ENCODE measurements around the gene IL4R.
A peak's percentile ranks its signal among the peaks of the same experiment; 100 is the strongest.

Gene IL4R

GRCh38 chr16:27374221-27374803 lies 60.5 kb downstream of the IL4R start:
- Histone ChIP-seq H3K9ac (ENCODE audit: low read depth, low read length, poor library complexity) (no peak overlapping the region), H2BK120ac (ENCODE audit: low read depth, low read length) (no peak overlapping the region), H4K8ac (ENCODE audit: low read depth, low read length) (no peak overlapping the region), H3K79me1 (ENCODE audit: low read depth, low read length) (no peaks in the 10 kb centered on the region), H2AFZ (ENCODE audit: low read length) (peak overlapping the region; percentile 84), H4K91ac (ENCODE audit: low read depth, low read length, poor library complexity) (no peak overlapping the region), H3K27ac (replicated peaks; ENCODE audit: low read length) (no peak overlapping the region), H3K4me2 (ENCODE audit: insufficient read depth, low read length, poor library complexity, severe bottlenecking) (no peak overlapping the region), H3K36me3 (replicated peaks in 1 of 2; ENCODE audit: control insufficient read depth in 2 of 2, insufficient read depth in 2 of 2, low read length in 2 of 2) (no peaks in the 10 kb centered on the region), H2BK12ac (ENCODE audit: low read length) (no peak overlapping the region), H3K14ac (ENCODE audit: low read length) (no peak overlapping the region), H3K4ac (ENCODE audit: low read length) (no peak overlapping the region), H3K27me3 (ENCODE audit: control insufficient read depth in 3 of 3, insufficient read depth in 3 of 3, low read depth in 1 of 3, low read length in 3 of 3) (no peaks in the 10 kb centered on the region), H3K4me3 (ENCODE audit: low read length in 2 of 2) (no peak overlapping the region), H2BK15ac (ENCODE audit: low read length) (no peak overlapping the region), H3K23ac (ENCODE audit: low read depth, low read length, poor library complexity) (no peak overlapping the region), H3K4me1 (ENCODE audit: control insufficient read depth in 2 of 2, insufficient read depth in 1 of 2, low read depth in 1 of 2, low read length in 2 of 2) (peaks cover 0 to 1% of the 10 kb centered on the region in 2 donors), H3K18ac (ENCODE audit: low read length) (no peak overlapping the region), H2BK5ac (ENCODE audit: low read length) (no peak overlapping the region), H2AK5ac (ENCODE audit: low read depth, low read length) (no peak overlapping the region), H3K9me3 (replicated peaks in 1 of 2; ENCODE audit: control insufficient read depth in 2 of 2, insufficient read depth in 1 of 2, low read depth in 1 of 2, low read length in 2 of 2) (no peaks in the 10 kb centered on the region)
- no CpG with 5 or more reads among the region's 8 CpGs for WGBS, 2 donors (ENCODE audit: extremely low coverage in 2 of 2, insufficient read length in 2 of 2, insufficient replicate concordance in 1 of 2)
- no peak for DNase-seq (ENCODE audit: low spot score)

GRCh38 chr16:27374804-27375425 lies 61.1 kb downstream of the IL4R start:
- H3K9me3 ChIP-seq (replicated peaks in 1 of 2; ENCODE audit: control insufficient read depth in 2 of 2, insufficient read depth in 1 of 2, low read depth in 1 of 2, low read length in 2 of 2): peaks cover 0 to under 1% of the 10 kb centered on the region in 2 donors
- no peak overlapping the region for H3K4ac ChIP-seq (ENCODE audit: low read length)
- H3K4me2 ChIP-seq (ENCODE audit: insufficient read depth, low read length, poor library complexity, severe bottlenecking): no peak overlapping the region
- no peak overlapping the region for H2BK15ac ChIP-seq (ENCODE audit: low read length)
- DNase-seq (ENCODE audit: low spot score): peak; percentile 68
- no CpG with 5 or more reads among the region's 9 CpGs for WGBS, 2 donors (ENCODE audit: extremely low coverage in 2 of 2, insufficient read length in 2 of 2, insufficient replicate concordance in 1 of 2)
- H3K18ac ChIP-seq (ENCODE audit: low read length): peak overlapping the region; percentile 28
- no peak overlapping the region for H2BK12ac ChIP-seq (ENCODE audit: low read length)
- no peak overlapping the region for H3K27ac ChIP-seq (replicated peaks; ENCODE audit: low read length)
- H4K8ac ChIP-seq (ENCODE audit: low read depth, low read length): no peak overlapping the region
- H3K14ac ChIP-seq (ENCODE audit: low read length): no peak overlapping the region
- H4K91ac ChIP-seq (ENCODE audit: low read depth, low read length, poor library complexity): no peak overlapping the region
- peaks cover 0 to 1% of the 10 kb centered on the region in 2 donors for H3K4me1 ChIP-seq (ENCODE audit: control insufficient read depth in 2 of 2, insufficient read depth in 1 of 2, low read depth in 1 of 2, low read length in 2 of 2)
- no peak overlapping the region for H3K9ac ChIP-seq (ENCODE audit: low read depth, low read length, poor library complexity)
- H3K79me1 ChIP-seq (ENCODE audit: low read depth, low read length): no peaks in the 10 kb centered on the region
- H3K36me3 ChIP-seq (replicated peaks in 1 of 2; ENCODE audit: control insufficient read depth in 2 of 2, insufficient read depth in 2 of 2, low read length in 2 of 2): no peaks in the 10 kb centered on the region
- H3K4me3 ChIP-seq (ENCODE audit: low read length in 2 of 2): no peak overlapping the region
- H3K23ac ChIP-seq (ENCODE audit: low read depth, low read length, poor library complexity): no peak overlapping the region
- H3K27me3 ChIP-seq (ENCODE audit: control insufficient read depth in 3 of 3, insufficient read depth in 3 of 3, low read depth in 1 of 3, low read length in 3 of 3): no peaks in the 10 kb centered on the region
- H2AFZ ChIP-seq (ENCODE audit: low read length): peak overlapping the region; percentile 84
- no peak overlapping the region for H2BK5ac ChIP-seq (ENCODE audit: low read length)
- no peak overlapping the region for H2BK120ac ChIP-seq (ENCODE audit: low read depth, low read length)
- H2AK5ac ChIP-seq (ENCODE audit: low read depth, low read length): no peak overlapping the region

GRCh38 chr16:27377666-27378485 lies 64.1 kb downstream of the IL4R start:
- H3K4me2 ChIP-seq (ENCODE audit: insufficient read depth, low read length, poor library complexity, severe bottlenecking): no peak overlapping the region
- no peak overlapping the region for H3K4me3 ChIP-seq (ENCODE audit: low read length in 2 of 2)
- no peak overlapping the region for H4K8ac ChIP-seq (ENCODE audit: low read depth, low read length)
- no peaks in the 10 kb centered on the region for H3K79me1 ChIP-seq (ENCODE audit: low read depth, low read length)
- no peaks in the 10 kb centered on the region for H3K36me3 ChIP-seq (replicated peaks in 1 of 2; ENCODE audit: control insufficient read depth in 2 of 2, insufficient read depth in 2 of 2, low read length in 2 of 2)
- H3K23ac ChIP-seq (ENCODE audit: low read depth, low read length, poor library complexity): no peak overlapping the region
- H2BK12ac ChIP-seq (ENCODE audit: low read length): no peak overlapping the region
- H3K9ac ChIP-seq (ENCODE audit: low read depth, low read length, poor library complexity): no peak overlapping the region
- H2BK5ac ChIP-seq (ENCODE audit: low read length): no peak overlapping the region
- no CpG with 5 or more reads among the region's 4 CpGs for WGBS, 2 donors (ENCODE audit: extremely low coverage in 2 of 2, insufficient read length in 2 of 2, insufficient replicate concordance in 1 of 2)
- no peak overlapping the region for H2AK5ac ChIP-seq (ENCODE audit: low read depth, low read length)
- H2BK15ac ChIP-seq (ENCODE audit: low read length): no peak overlapping the region
- peaks cover 0 to 4% of the 10 kb centered on the region in 2 donors for H3K9me3 ChIP-seq (replicated peaks in 1 of 2; ENCODE audit: control insufficient read depth in 2 of 2, insufficient read depth in 1 of 2, low read depth in 1 of 2, low read length in 2 of 2)
- H2AFZ ChIP-seq (ENCODE audit: low read length): no peak overlapping the region
- no peak overlapping the region for H3K18ac ChIP-seq (ENCODE audit: low read length)
- H3K14ac ChIP-seq (ENCODE audit: low read length): no peak overlapping the region
- H4K91ac ChIP-seq (ENCODE audit: low read depth, low read length, poor library complexity): no peak overlapping the region
- peaks cover 0 to 1% of the 10 kb centered on the region in 2 donors for H3K4me1 ChIP-seq (ENCODE audit: control insufficient read depth in 2 of 2, insufficient read depth in 1 of 2, low read depth in 1 of 2, low read length in 2 of 2)
- H3K27ac ChIP-seq (replicated peaks; ENCODE audit: low read length): no peak overlapping the region
- H2BK120ac ChIP-seq (ENCODE audit: low read depth, low read length): no peak overlapping the region
- H3K4ac ChIP-seq (ENCODE audit: low read length): no peak overlapping the region
- DNase-seq (ENCODE audit: low spot score): no peak
- no peaks in the 10 kb centered on the region for H3K27me3 ChIP-seq (ENCODE audit: control insufficient read depth in 3 of 3, insufficient read depth in 3 of 3, low read depth in 1 of 3, low read length in 3 of 3)

GRCh38 chr16:27378871-27379481 lies 65.2 kb downstream of the IL4R start:
- Histone ChIP-seq H3K79me1 (ENCODE audit: low read depth, low read length) (no peaks in the 10 kb centered on the region), H2AFZ (ENCODE audit: low read length) (peak overlapping the region; percentile 37), H4K91ac (ENCODE audit: low read depth, low read length, poor library complexity) (no peak overlapping the region), H3K14ac (ENCODE audit: low read length) (no peak overlapping the region), H4K8ac (ENCODE audit: low read depth, low read length) (no peak overlapping the region), H3K9me3 (replicated peaks in 1 of 2; ENCODE audit: control insufficient read depth in 2 of 2, insufficient read depth in 1 of 2, low read depth in 1 of 2, low read length in 2 of 2) (peaks cover 0 to 4% of the 10 kb centered on the region in 2 donors), H3K23ac (ENCODE audit: low read depth, low read length, poor library complexity) (no peak overlapping the region), H3K4me1 (ENCODE audit: control insufficient read depth in 2 of 2, insufficient read depth in 1 of 2, low read depth in 1 of 2, low read length in 2 of 2) (peaks cover 0 to 1% of the 10 kb centered on the region in 2 donors), H2BK12ac (ENCODE audit: low read length) (no peak overlapping the region), H3K18ac (ENCODE audit: low read length) (no peak overlapping the region), H2AK5ac (ENCODE audit: low read depth, low read length) (no peak overlapping the region), H3K27me3 (ENCODE audit: control insufficient read depth in 3 of 3, insufficient read depth in 3 of 3, low read depth in 1 of 3, low read length in 3 of 3) (no peaks in the 10 kb centered on the region), H2BK15ac (ENCODE audit: low read length) (no peak overlapping the region), H3K27ac (replicated peaks; ENCODE audit: low read length) (no peak overlapping the region), H3K9ac (ENCODE audit: low read depth, low read length, poor library complexity) (no peak overlapping the region), H2BK5ac (ENCODE audit: low read length) (no peak overlapping the region), H3K4ac (ENCODE audit: low read length) (no peak overlapping the region), H3K36me3 (replicated peaks in 1 of 2; ENCODE audit: control insufficient read depth in 2 of 2, insufficient read depth in 2 of 2, low read length in 2 of 2) (no peaks in the 10 kb centered on the region), H3K4me2 (ENCODE audit: insufficient read depth, low read length, poor library complexity, severe bottlenecking) (no peak overlapping the region), H2BK120ac (ENCODE audit: low read depth, low read length) (no peak overlapping the region), H3K4me3 (ENCODE audit: low read length in 2 of 2) (no peak overlapping the region)
- no CpG with 5 or more reads among the region's 11 CpGs for WGBS, 2 donors (ENCODE audit: extremely low coverage in 2 of 2, insufficient read length in 2 of 2, insufficient replicate concordance in 1 of 2)
- DNase-seq (ENCODE audit: low spot score): no peak
